IMR-90 (cell line): ENCODE data around the gene KAT2A.

Experiments used
- BHLHE40 ChIP-seq: fragments of 150-350 bp; IDR thresholded peaks from 2 replicates; pipeline ENCODE4 v1.6.1; 2016; ENCODE audit warnings: mild to moderate bottlenecking, low read depth, low read length
- CEBPB ChIP-seq: IDR thresholded peaks from 2 replicates; pipeline ENCODE4 v1.6.1; 2012; ENCODE audit warnings: low read depth, low read length, improper control_type of control experiment
- CHD1 ChIP-seq: IDR thresholded peaks from 2 replicates; pipeline ENCODE4 v1.6.1; 2012; ENCODE audit warnings: low read depth, low read length, improper control_type of control experiment
- FOS ChIP-seq: fragments of 150-350 bp; IDR thresholded peaks from 2 replicates; pipeline ENCODE4 v1.6.1; 2016; ENCODE audit warnings: low read depth, low read length
- MAFK ChIP-seq: IDR thresholded peaks from 2 replicates; pipeline ENCODE4 v1.6.1; 2012; ENCODE audit warnings: low read depth, low read length, improper control_type of control experiment
- MAZ ChIP-seq: IDR thresholded peaks from 2 replicates; pipeline ENCODE4 v1.6.1; 2012; ENCODE audit warnings: low read depth, mild to moderate bottlenecking, low read length, improper control_type of control experiment, moderate library complexity, borderline replicate concordance
- MXI1 ChIP-seq: IDR thresholded peaks from 2 replicates; pipeline ENCODE4 v1.6.1; 2012; ENCODE audit warnings: low read depth, mild to moderate bottlenecking, low read length, moderate library complexity, borderline replicate concordance
- NFE2L2 ChIP-seq: fragments of 150-350 bp; IDR thresholded peaks from 2 replicates; pipeline ENCODE4 v1.6.1; 2016; ENCODE audit warnings: low read depth, mild to moderate bottlenecking, low read length
- POLR2A ChIP-seq: IDR thresholded peaks from 2 replicates; pipeline ENCODE4 v1.6.1; 2012; ENCODE audit warnings: mild to moderate bottlenecking, low read depth, low read length
- RAD21 ChIP-seq: IDR thresholded peaks from 2 replicates; pipeline ENCODE4 v1.6.1; 2012; ENCODE audit warnings: low read length, improper control_type of control experiment
- RFX5 ChIP-seq: IDR thresholded peaks from 2 replicates; pipeline ENCODE4 v1.8.0; 2012; ENCODE audit warnings: low read depth, mild to moderate bottlenecking, low read length, moderate library complexity
- TF ChIP-seq, protein P1 (sequence below): conservative IDR thresholded peaks from 2 replicates; pipeline ENCODE4 v1.5.1; 2012; ENCODE audit warnings: mild to moderate bottlenecking, low read depth, low read length, improper control_type of control experiment
- TF ChIP-seq, protein P2 (sequence below): fragments of 150-350 bp; IDR thresholded peaks from 2 replicates; pipeline ENCODE4 v1.6.1; 2016; ENCODE audit warnings: low read depth, mild to moderate bottlenecking, low read length, moderate library complexity, borderline replicate concordance
- TF ChIP-seq, protein P3 (sequence below): fragments of 150-350 bp; IDR thresholded peaks from 2 replicates; pipeline ENCODE4 v1.6.1; 2017; ENCODE audit warnings: mild to moderate bottlenecking, antibody characterized with exemption, low read length, low read depth

DNA sequence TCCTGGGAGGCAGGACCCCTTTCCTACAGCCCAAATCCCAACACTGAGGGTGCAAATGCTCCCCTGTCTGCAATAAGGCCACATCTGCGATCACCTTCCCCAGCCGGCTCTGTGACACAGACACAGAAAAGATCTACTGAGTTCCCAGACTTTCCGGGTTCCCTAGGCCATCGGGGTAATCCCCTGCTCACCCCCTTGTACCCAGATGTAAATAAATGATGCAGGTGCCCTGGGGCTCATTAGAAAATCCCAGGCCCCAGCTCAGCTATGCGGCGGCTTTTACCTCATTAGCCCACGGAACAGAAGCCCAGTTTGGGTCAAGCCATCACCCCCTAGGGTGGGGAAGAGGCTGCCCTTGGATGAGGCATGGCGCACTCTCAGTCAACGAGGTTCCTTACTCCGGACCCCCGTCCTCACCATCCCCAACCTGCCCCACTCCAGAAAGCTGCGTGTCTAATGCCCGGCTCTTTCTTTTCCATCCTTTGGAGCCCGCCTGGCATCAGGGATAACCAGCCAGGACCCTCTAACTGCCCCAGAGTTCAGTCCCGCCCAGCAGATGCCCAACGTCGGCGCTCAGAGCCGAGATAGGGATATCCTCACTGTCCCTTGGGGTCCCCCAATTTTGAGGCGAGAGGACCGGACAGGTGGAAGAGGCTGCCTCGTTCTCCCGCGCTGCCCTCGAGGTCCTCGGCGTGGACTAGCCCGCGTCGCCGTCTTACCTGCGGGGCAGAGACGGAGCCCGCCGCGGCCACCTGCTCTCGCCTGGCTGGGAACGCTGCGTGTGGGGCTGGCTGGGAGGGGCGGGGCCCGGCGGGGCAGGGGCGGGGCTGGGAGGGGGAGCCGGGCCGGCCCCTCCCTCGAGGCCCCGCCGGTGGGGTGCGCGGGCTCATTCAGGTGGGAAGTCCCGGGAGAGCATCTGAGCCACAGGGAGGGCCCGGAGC lies 23.2 kb downstream of the KAT2A start, which contains the start of gene ZNF385C:
- TF ChIP-seq, protein P1, sequence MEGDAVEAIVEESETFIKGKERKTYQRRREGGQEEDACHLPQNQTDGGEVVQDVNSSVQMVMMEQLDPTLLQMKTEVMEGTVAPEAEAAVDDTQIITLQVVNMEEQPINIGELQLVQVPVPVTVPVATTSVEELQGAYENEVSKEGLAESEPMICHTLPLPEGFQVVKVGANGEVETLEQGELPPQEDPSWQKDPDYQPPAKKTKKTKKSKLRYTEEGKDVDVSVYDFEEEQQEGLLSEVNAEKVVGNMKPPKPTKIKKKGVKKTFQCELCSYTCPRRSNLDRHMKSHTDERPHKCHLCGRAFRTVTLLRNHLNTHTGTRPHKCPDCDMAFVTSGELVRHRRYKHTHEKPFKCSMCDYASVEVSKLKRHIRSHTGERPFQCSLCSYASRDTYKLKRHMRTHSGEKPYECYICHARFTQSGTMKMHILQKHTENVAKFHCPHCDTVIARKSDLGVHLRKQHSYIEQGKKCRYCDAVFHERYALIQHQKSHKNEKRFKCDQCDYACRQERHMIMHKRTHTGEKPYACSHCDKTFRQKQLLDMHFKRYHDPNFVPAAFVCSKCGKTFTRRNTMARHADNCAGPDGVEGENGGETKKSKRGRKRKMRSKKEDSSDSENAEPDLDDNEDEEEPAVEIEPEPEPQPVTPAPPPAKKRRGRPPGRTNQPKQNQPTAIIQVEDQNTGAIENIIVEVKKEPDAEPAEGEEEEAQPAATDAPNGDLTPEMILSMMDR, result no peak
- TF ChIP-seq POLR2A (no peak), CEBPB (no peak), MAFK (no peak), MXI1 (no peak), CHD1 (no peak), RAD21 (no peak), BHLHE40 (no peak), FOS (no peak), NFE2L2 (no peak), RFX5 (no peak), MAZ (no peak)
- TF ChIP-seq, protein P2, sequence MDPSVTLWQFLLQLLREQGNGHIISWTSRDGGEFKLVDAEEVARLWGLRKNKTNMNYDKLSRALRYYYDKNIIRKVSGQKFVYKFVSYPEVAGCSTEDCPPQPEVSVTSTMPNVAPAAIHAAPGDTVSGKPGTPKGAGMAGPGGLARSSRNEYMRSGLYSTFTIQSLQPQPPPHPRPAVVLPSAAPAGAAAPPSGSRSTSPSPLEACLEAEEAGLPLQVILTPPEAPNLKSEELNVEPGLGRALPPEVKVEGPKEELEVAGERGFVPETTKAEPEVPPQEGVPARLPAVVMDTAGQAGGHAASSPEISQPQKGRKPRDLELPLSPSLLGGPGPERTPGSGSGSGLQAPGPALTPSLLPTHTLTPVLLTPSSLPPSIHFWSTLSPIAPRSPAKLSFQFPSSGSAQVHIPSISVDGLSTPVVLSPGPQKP, result no peak
- TF ChIP-seq, protein P3, sequence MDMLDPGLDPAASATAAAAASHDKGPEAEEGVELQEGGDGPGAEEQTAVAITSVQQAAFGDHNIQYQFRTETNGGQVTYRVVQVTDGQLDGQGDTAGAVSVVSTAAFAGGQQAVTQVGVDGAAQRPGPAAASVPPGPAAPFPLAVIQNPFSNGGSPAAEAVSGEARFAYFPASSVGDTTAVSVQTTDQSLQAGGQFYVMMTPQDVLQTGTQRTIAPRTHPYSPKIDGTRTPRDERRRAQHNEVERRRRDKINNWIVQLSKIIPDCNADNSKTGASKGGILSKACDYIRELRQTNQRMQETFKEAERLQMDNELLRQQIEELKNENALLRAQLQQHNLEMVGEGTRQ, result no peak
